ENCODE data around the gene MIGA1. TPM values are rescaled to one million over a fixed set of nuclear protein-coding genes. Genes with fewer than 3 reads are reported as not detected.

Gene MIGA1
- total and polyA plus RNA-seq, 2 of the 13 experiments (the other 11 are each of a cell fraction or from before 2014, with no cell fraction given) = 3.8 to 6.6 TPM

- peak; percentile 93 for TF ChIP-seq ZNF883 (CRISPR knock-in tag; IDR thresholded peaks at IDR 0.05; ENCODE audit: not compliant biosample characterization)
- no peak for TF ChIP-seq ZNF720 (CRISPR knock-in tag; IDR thresholded peaks at IDR 0.05)
- no peak for TF ChIP-seq RFX3 (CRISPR knock-in tag; IDR thresholded peaks at IDR 0.05)
- TF ChIP-seq ONECUT2 (CRISPR knock-in tag; IDR thresholded peaks at IDR 0.05) = no peak
- TF ChIP-seq PRMT3 (CRISPR knock-in tag; IDR thresholded peaks at IDR 0.05; ENCODE audit: borderline replicate concordance, low read depth) = no peak
- TF ChIP-seq ZBTB20 (CRISPR knock-in tag; IDR thresholded peaks at IDR 0.05; ENCODE audit: borderline replicate concordance, low read depth) = no peak
- TF ChIP-seq ZFP36L1 (CRISPR knock-in tag; IDR thresholded peaks at IDR 0.05) = no peak
- TF ChIP-seq FIP1L1 (IDR thresholded peaks at IDR 0.05; ENCODE audit: borderline replicate concordance, insufficient read depth, low read depth, low read length) = no peak
- no peak for TF ChIP-seq HMG20A (CRISPR knock-in tag; IDR thresholded peaks at IDR 0.05; ENCODE audit: borderline replicate concordance)
- TF ChIP-seq MNT (IDR thresholded peaks at IDR 0.05) = no peak
- TF ChIP-seq ZNF546 (CRISPR knock-in tag; conservative IDR thresholded peaks at IDR 0.05) = no peak
- no peak for TF ChIP-seq NR3C1 (CRISPR knock-in tag; IDR thresholded peaks at IDR 0.05)
- TF ChIP-seq, protein P1, sequence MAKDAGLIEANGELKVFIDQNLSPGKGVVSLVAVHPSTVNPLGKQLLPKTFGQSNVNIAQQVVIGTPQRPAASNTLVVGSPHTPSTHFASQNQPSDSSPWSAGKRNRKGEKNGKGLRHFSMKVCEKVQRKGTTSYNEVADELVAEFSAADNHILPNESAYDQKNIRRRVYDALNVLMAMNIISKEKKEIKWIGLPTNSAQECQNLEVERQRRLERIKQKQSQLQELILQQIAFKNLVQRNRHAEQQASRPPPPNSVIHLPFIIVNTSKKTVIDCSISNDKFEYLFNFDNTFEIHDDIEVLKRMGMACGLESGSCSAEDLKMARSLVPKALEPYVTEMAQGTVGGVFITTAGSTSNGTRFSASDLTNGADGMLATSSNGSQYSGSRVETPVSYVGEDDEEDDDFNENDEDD (CRISPR knock-in tag; IDR thresholded peaks at IDR 0.05; ENCODE audit: borderline replicate concordance) = peak; percentile 27; the same call in 1 of the 2 replicates
- peak; percentile 71; the same call in 1 of the 2 replicates for TF ChIP-seq ZNF709 (CRISPR knock-in tag; IDR thresholded peaks at IDR 0.05)
- no peak for TF ChIP-seq ZFP37 (CRISPR knock-in tag; IDR thresholded peaks at IDR 0.05; ENCODE audit: borderline replicate concordance)
- no peak for TF ChIP-seq ZFYVE20 (CRISPR knock-in tag; IDR thresholded peaks at IDR 0.05; ENCODE audit: borderline replicate concordance, low read depth)
- TF ChIP-seq ZNF839 (CRISPR knock-in tag; IDR thresholded peaks at IDR 0.05; ENCODE audit: borderline replicate concordance) = peak; percentile 51; the same call in 1 of the 2 replicates
- peak; percentile 42; the same call in 1 of the 2 replicates for TF ChIP-seq FOXC1 (CRISPR knock-in tag; IDR thresholded peaks at IDR 0.05; ENCODE audit: borderline replicate concordance)
- TF ChIP-seq PAXIP1 (CRISPR knock-in tag; conservative IDR thresholded peaks at IDR 0.05) = 0 out of 2 replicates have a peak, but pooled peaks have one; percentile 47
- TF ChIP-seq SMAD9 (CRISPR knock-in tag; IDR thresholded peaks at IDR 0.05) = 0 out of 2 replicates have a peak, but pooled peaks have one; percentile 23
- 0 out of 2 replicates have a peak, but pooled peaks have one; percentile 10 for TF ChIP-seq THRA (CRISPR knock-in tag; IDR thresholded peaks at IDR 0.05; ENCODE audit: borderline replicate concordance)
Measured at GRCh38 chr1:77759071-77760028, 20.1 kb upstream of the MIGA1 start, which contains the start of gene USP33 (continued).

Measured in HepG2 (cell line).